HG03064 (cell line): ENCODE data around the gene SEMA5B.

Experiments
- ATAC-seq: cut with Tn5 transposase; IDR thresholded peaks from one replicate; pipeline ENCODE4 v1.9.1; 2021; ENCODE audit warnings: low read depth; ENCODE audit not compliant: unreplicated experiment

The SEMA5B gene

DNA sequence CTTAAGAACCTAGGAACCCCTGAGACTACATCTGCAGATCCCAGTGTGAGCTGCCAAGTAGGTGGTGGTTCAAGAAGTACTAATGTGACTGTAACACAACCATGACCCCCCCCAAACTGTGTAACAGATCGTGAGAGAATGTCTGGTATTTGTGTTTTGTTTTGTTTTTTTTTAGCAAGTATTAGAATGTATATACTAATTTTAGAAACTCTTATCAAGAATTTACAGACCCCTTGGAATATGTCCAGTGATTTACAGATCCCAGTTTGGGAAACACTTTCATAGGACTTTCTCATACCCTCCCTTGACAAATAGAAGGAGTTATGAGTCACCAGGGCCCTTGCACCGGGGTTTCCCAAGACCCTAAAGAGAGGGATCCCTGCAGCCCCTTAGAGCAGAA, 79.8 kb downstream of the SEMA5B start:
- no peak for ATAC-seq

DNA sequence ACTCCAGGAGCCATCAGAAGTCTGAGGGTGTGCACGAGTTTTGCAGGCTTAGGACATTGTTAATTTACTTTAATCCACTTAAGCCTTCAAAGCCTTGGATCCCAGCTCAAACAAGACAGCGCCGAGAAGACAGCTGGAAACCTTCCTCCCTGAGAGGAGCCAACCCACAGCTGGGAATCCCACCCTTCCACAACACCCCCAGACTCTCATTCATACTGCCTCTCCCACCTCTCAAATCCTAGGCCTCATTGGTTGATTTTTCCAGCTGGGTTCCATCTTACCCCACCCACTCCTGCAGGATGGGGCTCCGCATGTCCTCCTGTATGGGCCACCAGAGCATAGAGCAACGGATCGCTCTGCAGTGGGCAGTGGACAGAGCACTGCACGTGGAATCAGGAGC, 80.4 kb downstream of the SEMA5B start:
- ATAC-seq: no peak

GRCh38 chr3:122946185-122946584, 81.4 kb downstream of the SEMA5B start:
- ATAC-seq: no peak

DNA sequence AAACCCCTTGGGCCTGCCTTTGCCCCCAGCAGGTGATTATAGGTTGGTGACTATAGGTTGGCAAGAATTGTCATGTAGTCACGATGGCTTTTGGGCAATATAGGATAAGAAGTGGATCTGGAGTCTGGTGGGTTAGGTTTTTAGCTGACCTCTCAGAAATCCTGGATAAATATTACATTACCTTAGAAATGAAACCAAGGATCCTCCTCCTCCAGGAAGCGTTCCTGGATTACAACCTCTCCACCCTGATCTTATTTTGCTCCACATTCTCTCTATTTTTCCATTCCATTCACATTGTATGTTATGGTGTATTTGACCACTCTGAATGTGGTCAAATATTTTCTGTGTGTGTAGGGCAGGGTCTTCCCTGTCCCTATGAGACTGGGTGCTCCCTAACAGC, 82.3 kb downstream of the SEMA5B start:
- no peak for ATAC-seq

GRCh38 chr3:122944671-122945161, 82.8 kb downstream of the SEMA5B start:
- no peak for ATAC-seq

DNA sequence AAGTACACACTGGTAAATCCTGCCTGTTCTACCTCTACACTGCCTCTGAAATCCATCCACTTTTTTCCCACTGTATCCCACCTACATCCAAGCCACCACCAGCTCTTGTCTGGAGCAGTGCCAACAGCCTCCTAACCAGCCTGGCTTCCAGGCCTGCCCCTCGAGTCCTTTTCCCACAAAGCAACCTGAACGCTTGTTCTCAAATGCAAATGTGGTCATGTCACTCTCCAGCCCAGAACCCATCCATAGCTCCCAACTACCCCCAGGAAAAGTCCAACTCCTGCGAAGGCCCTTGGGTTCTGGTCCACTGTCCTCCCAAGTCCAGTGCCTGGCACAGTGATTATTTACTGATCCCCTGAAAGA, 83.8 kb downstream of the SEMA5B start:
- ATAC-seq: no peak

GRCh38 chr3:122942937-122943827, 84.4 kb downstream of the SEMA5B start:
- no peak for ATAC-seq

GRCh38 chr3:122942239-122942638, 85.3 kb downstream of the SEMA5B start:
- no peak for ATAC-seq

- no peak for ATAC-seq
These were observed 86.0 kb downstream of the SEMA5B start for GRCh38 chr3:122941228-122942206.

- ATAC-seq: no peak
These were observed 86.9 kb downstream of the SEMA5B start for GRCh38 chr3:122940628-122941086.

GRCh38 chr3:122938783-122939425, 88.7 kb downstream of the SEMA5B start:
- ATAC-seq: no peak

- no peak for ATAC-seq
These were observed 89.8 kb downstream of the SEMA5B start for GRCh38 chr3:122937745-122938144.

DNA sequence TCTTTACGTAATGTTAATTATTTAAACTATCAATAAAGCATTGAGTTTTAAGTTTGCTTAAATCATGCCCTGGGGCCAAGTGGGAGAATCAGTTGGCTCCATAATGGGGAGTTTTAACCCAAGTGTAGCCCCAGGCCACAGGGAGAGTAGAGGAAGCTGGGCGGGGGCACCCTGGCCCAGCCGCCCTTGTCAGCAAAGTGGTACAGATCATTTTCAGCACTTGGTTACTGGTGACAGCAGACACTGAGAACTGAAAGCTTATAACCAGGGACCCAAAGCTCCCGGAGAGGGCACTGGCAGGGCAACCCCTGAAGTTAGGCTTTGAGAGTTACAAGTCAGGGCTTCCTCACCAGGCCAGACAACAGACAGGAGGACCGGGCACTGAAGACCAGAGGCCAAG, 90.6 kb downstream of the SEMA5B start:
- ATAC-seq: no peak

GRCh38 chr3:122936335-122936734, 91.2 kb downstream of the SEMA5B start:
- ATAC-seq: no peak

- no peak for ATAC-seq
These were observed 93.3 kb downstream of the SEMA5B start for GRCh38 chr3:122934251-122934650.

DNA sequence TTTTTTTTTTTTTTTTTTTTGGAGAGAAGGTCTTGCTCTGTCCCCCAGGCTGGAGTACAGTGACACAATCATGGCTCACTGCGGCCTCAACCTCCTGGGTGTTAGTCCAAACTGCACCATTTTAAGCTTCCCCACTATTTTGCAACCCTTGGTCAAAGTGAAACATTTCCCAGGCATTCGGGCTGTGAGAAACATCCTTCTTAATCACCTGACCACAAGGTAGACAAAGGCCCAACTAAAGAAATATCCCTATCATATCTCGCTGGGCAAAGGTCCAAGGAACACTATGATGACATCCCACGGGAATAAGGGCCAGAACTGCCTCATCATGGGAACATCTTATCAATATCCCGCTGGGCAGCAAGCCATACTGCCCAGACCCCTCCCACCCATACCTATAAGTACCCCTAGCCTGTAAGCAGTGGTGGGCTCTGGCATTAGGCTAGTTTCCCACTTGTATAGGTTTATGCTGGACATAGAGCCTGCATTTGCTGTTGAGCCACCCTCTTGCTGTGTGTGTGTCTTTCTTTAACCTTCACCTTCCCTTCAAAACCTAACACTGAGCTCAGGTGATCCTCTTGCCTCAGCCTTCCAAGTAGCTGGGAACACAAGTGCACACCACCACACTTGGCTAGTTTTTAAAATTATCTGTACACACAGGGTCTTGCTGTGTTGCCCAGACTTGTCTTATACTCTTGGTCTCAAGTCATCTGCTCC, 95.2 kb downstream of the SEMA5B start:
- no peak for ATAC-seq

GRCh38 chr3:122931636-122932035, 95.9 kb downstream of the SEMA5B start:
- ATAC-seq: no peak

GRCh38 chr3:122930063-122930997, 97.2 kb downstream of the SEMA5B start:
- no peak for ATAC-seq
